Esophagus squamous epithelium (tissue), 4 donors: ENCODE results near the gene IFT57.

Experiments used
- CTCF ChIP-seq, 6 experiments: fragments of 450-650 bp in 4 of 6; fragments of 200-600 bp in 2 of 6; sonication (generic) in 2 of 6; IDR thresholded peaks; one replicate each; pipeline ENCODE4 v1.5.1; 2016 to 2019; ENCODE audit warnings: antibody characterized with exemption in 6 of 6, mild to moderate bottlenecking in 4 of 6, moderate library complexity in 4 of 6
- POLR2A ChIP-seq, 4 donors: fragments of 450-650 bp; IDR thresholded peaks; one replicate each; pipeline ENCODE4 v1.6.1; 2017; ENCODE audit warnings: antibody characterized with exemption in 4 of 4, mild to moderate bottlenecking in 4 of 4, moderate library complexity in 3 of 4

- TF ChIP-seq CTCF (IDR thresholded peaks at IDR 0.05) (no peak), POLR2A (IDR thresholded peaks at IDR 0.05) (no peak)
Measured at GRCh38 chr3:108157273-108157672, 65.0 kb downstream of the IFT57 start.
